HepG2 (cell line): Measurements from ENCODE around the gene KLHL21. TPM values are rescaled to one million over a fixed set of nuclear protein-coding genes. Genes with fewer than 3 reads are reported as not detected.

Source experiments
- CERS6 ChIP-seq: sonication (generic); formaldehyde crosslinking; IDR thresholded peaks from 2 replicates; pipeline ENCODE4 v1.5.0; 2020; ENCODE audit warnings: missing genetic modification reagents
- FOXO1 ChIP-seq: sonication (generic); formaldehyde crosslinking; IDR thresholded peaks from 2 replicates; pipeline ENCODE4 v1.4.0; 2020; ENCODE audit warnings: missing genetic modification reagents
- FOXP1 ChIP-seq, 2 experiments: fragments of 450-650 bp in 1 of 2; IDR thresholded peaks; 2 replicates each; pipeline ENCODE4 v1.6.1; 2017 to 2018; ENCODE audit warnings: antibody characterized with exemption in 1 of 2
- HNRNPLL ChIP-seq: fragments of 200-400 bp; formaldehyde crosslinking; IDR thresholded peaks from 2 replicates; pipeline ENCODE4 v1.6.1; 2017; ENCODE audit warnings: mild to moderate bottlenecking, low read depth, low read length; ENCODE audit not compliant: poor library complexity, severe bottlenecking
- POGK ChIP-seq: sonication (generic); formaldehyde crosslinking; conservative IDR thresholded peaks from 2 replicates; pipeline ENCODE4 v1.8.0; 2022; ENCODE audit warnings: mild to moderate bottlenecking, moderate library complexity, missing genetic modification reagents
- RAD21 ChIP-seq: fragments of 450-650 bp; formaldehyde crosslinking; IDR thresholded peaks from 2 replicates; pipeline ENCODE4 v1.5.0; 2020; ENCODE audit warnings: mild to moderate bottlenecking
- REST ChIP-seq, 2 experiments: IDR thresholded peaks; 2 replicates each; pipeline ENCODE4 v1.6.1; 2011 to 2012; ENCODE audit warnings: low read length in 2 of 2, borderline replicate concordance in 1 of 2, low read depth in 1 of 2, mild to moderate bottlenecking in 1 of 2, moderate library complexity in 1 of 2
- SRSF4 ChIP-seq: fragments of 200-400 bp; formaldehyde crosslinking; IDR thresholded peaks from one replicate; pipeline ENCODE4 v1.6.1; 2018; ENCODE audit warnings: mild to moderate bottlenecking, low read depth, low read length, moderate library complexity; ENCODE audit not compliant: poor library complexity, severe bottlenecking
- SUZ12 ChIP-seq: fragments of 150-350 bp; IDR thresholded peaks from 2 replicates; pipeline ENCODE4 v1.6.1; 2014; ENCODE audit warnings: low read depth, low read length
- TOPORS ChIP-seq: sonication (generic); formaldehyde crosslinking; IDR thresholded peaks from 2 replicates; pipeline ENCODE4 v1.8.0; 2023; ENCODE audit warnings: mild to moderate bottlenecking, missing genetic modification reagents
- ZFP62 ChIP-seq: sonication (generic); formaldehyde crosslinking; IDR thresholded peaks from 2 replicates; pipeline ENCODE4 v1.4.0; 2020; ENCODE audit warnings: missing genetic modification reagents
- ZNF550 ChIP-seq: sonication (generic); formaldehyde crosslinking; IDR thresholded peaks from 2 replicates; pipeline ENCODE4 v1.4.0; 2020; ENCODE audit warnings: mild to moderate bottlenecking, missing genetic modification reagents, borderline replicate concordance
- ZNF556 ChIP-seq: sonication (generic); formaldehyde crosslinking; IDR thresholded peaks from 2 replicates; pipeline ENCODE4 v1.4.0; 2020; ENCODE audit warnings: mild to moderate bottlenecking, missing genetic modification reagents, borderline replicate concordance
- ZNF557 ChIP-seq: sonication (generic); formaldehyde crosslinking; IDR thresholded peaks from 2 replicates; pipeline ENCODE4 v1.4.0; 2020; ENCODE audit warnings: missing genetic modification reagents
- ZNF639 ChIP-seq: conservative IDR thresholded peaks from 2 replicates; pipeline ENCODE4 v1.6.1; 2018; ENCODE audit warnings: missing genetic modification reagents
- ZNF773 ChIP-seq: sonication (generic); formaldehyde crosslinking; IDR thresholded peaks from 2 replicates; pipeline ENCODE4 v1.4.0; 2020; ENCODE audit warnings: missing genetic modification reagents, borderline replicate concordance
- ZNF816 ChIP-seq: sonication (generic); formaldehyde crosslinking; IDR thresholded peaks from 2 replicates; pipeline ENCODE4 v1.8.0; 2022; ENCODE audit warnings: missing genetic modification reagents, mild to moderate bottlenecking, borderline replicate concordance
- ZNF850 ChIP-seq: sonication (generic); formaldehyde crosslinking; conservative IDR thresholded peaks from 2 replicates; pipeline ENCODE4 v1.9.0; 2021; ENCODE audit warnings: mild to moderate bottlenecking, missing genetic modification reagents
- ZNF879 ChIP-seq: sonication (generic); formaldehyde crosslinking; IDR thresholded peaks from 2 replicates; pipeline ENCODE4 v1.8.1; 2023; ENCODE audit warnings: missing genetic modification reagents
- polyA plus RNA-seq, 8 experiments: library from polyadenylated mRNA; depleted of rRNA in 3 of 8; stranded (reverse) in 7 of 8; unstranded in 1 of 8; fragments of >200 nt; fragmentation: Illumina TruSeq in 4 of 8; extraction: Trizol in 4 of 8; gene quantifications; 2 replicates each; pipeline versions ENCODE4 v1.2.1 to v1.2.3, GENCODE V29; 2011 to 2016; ENCODE audit warnings: low read depth in 4 of 8, missing spikeins in 1 of 8, mixed read lengths in 1 of 8; ENCODE audit not compliant: insufficient read depth in 1 of 8
- total RNA-seq, 5 experiments: library from RNA; depleted of rRNA; stranded (reverse); fragments of >200 nt; fragmentation: Illumina TruSeq; extraction: Trizol; gene quantifications; 2 replicates each; pipeline ENCODE4 v1.2.3, GENCODE V29; 2016; ENCODE audit warnings: low read depth in 1 of 5

KLHL21 gene
- total and polyA plus RNA-seq, 2 of the 13 experiments (the other 11 are each of a cell fraction or from before 2014, with no cell fraction given): 14.8 to 25.0 TPM

GRCh38 chr1:6579374-6580118 lies 23.1 kb downstream of the KLHL21 start, which contains the start of gene ZBTB48 (continued):
- TF ChIP-seq REST (IDR thresholded peaks at IDR 0.05; ENCODE audit: borderline replicate concordance in 1 of 2, low read depth in 1 of 2, low read length in 2 of 2) (no peak; a peak in 1 of 4 replicates), HNRNPLL (peak; percentile 96), CERS6 (CRISPR knock-in tag) (0 out of 2 replicates have a peak, but pooled peaks have one; percentile 38), TOPORS (no peak; the same call in 1 of the 2 replicates), SUZ12 (no peak), ZNF550 (no peak), SRSF4 (no peak), ZNF773 (CRISPR knock-in tag) (0 out of 2 replicates have a peak, but pooled peaks have one; percentile 42), ZNF557 (CRISPR knock-in tag) (no peak), FOXP1 (IDR thresholded peaks at IDR 0.05) (no peak), FOXP1 (CRISPR knock-in tag; IDR thresholded peaks at IDR 0.05) (no peak), ZNF639 (CRISPR knock-in tag) (no peak), ZNF850 (no peak), RAD21 (CRISPR knock-in tag) (no peak), ZNF879 (CRISPR knock-in tag) (no peak), POGK (CRISPR knock-in tag) (no peak; the same call in 1 of the 2 replicates), ZNF556 (CRISPR knock-in tag) (0 out of 2 replicates have a peak, but pooled peaks have one; percentile 42), FOXO1 (CRISPR knock-in tag) (no peak; the same call in 1 of the 2 replicates), ZFP62 (CRISPR knock-in tag) (no peak), ZNF816 (CRISPR knock-in tag) (no peak; the same call in 1 of the 2 replicates)
